ENCODE measurements around the gene PSMD2.
A peak's percentile ranks its signal among the peaks of the same experiment; 100 is the strongest.

Gene PSMD2

GRCh38 chr3:184259878-184260723 is 38.9 kb upstream of the PSMD2 start:
- Histone ChIP-seq H3K36me3 (replicated peaks; ENCODE audit: low read depth, low read length) (no peaks in the 10 kb centered on the region), H4K20me1 (ENCODE audit: insufficient read depth, low read length) (0 out of 2 replicates have a peak, but pooled peaks cover 2% of the 10 kb centered on the region), H3K27ac (ENCODE audit: low read length) (no peak overlapping the region), H3K27me3 (ENCODE audit: low read depth, low read length) (no peaks in the 10 kb centered on the region), H3K9ac (ENCODE audit: low read length) (peak overlapping the region; percentile 82), H3K9me3 (ENCODE audit: insufficient read depth, low read length) (no peaks in the 10 kb centered on the region), H2AFZ (ENCODE audit: low read depth, low read length) (no peak overlapping the region), H3K4me3 (ENCODE audit: low read length) (peak overlapping the region; percentile 93), H3K79me2 (ENCODE audit: low read length) (no peaks in the 10 kb centered on the region), H3K4me1 (ENCODE audit: low read length) (no peaks in the 10 kb centered on the region), H3K4me2 (ENCODE audit: low read length) (peak overlapping the region; percentile 87)
- TF ChIP-seq EZH2phosphoT487 (IDR thresholded peaks at IDR 0.05; ENCODE audit: low read depth) (no peak), CTCF (IDR thresholded peaks at IDR 0.05; ENCODE audit: low read depth, low read length) (no peak)

GRCh38 chr3:184260724-184261269 is 38.2 kb upstream of the PSMD2 start:
- H3K4me3 ChIP-seq (ENCODE audit: low read length) = peak overlapping the region; percentile 93
- no peak for TF ChIP-seq EZH2phosphoT487 (IDR thresholded peaks at IDR 0.05; ENCODE audit: low read depth)
- TF ChIP-seq CTCF (IDR thresholded peaks at IDR 0.05; ENCODE audit: low read depth, low read length) = no peak
- H2AFZ ChIP-seq (ENCODE audit: low read depth, low read length) = peak overlapping the region; percentile 55; the same call in 1 of the 2 replicates
- no peaks in the 10 kb centered on the region for H4K20me1 ChIP-seq (ENCODE audit: insufficient read depth, low read length)
- H3K27ac ChIP-seq (ENCODE audit: low read length) = no peak overlapping the region
- H3K9ac ChIP-seq (ENCODE audit: low read length) = peak overlapping the region; percentile 82
- H3K36me3 ChIP-seq (replicated peaks; ENCODE audit: low read depth, low read length) = no peaks in the 10 kb centered on the region
- H3K9me3 ChIP-seq (ENCODE audit: insufficient read depth, low read length) = no peaks in the 10 kb centered on the region
- no peaks in the 10 kb centered on the region for H3K79me2 ChIP-seq (ENCODE audit: low read length)
- peak overlapping the region; percentile 87 for H3K4me2 ChIP-seq (ENCODE audit: low read length)
- no peaks in the 10 kb centered on the region for H3K27me3 ChIP-seq (ENCODE audit: low read depth, low read length)
- H3K4me1 ChIP-seq (ENCODE audit: low read length) = no peaks in the 10 kb centered on the region

- no peak for TF ChIP-seq EZH2phosphoT487 (IDR thresholded peaks at IDR 0.05; ENCODE audit: low read depth)
- no peak for TF ChIP-seq CTCF (IDR thresholded peaks at IDR 0.05; ENCODE audit: low read depth, low read length)
- H3K79me2 ChIP-seq (ENCODE audit: low read length) = no peaks in the 10 kb centered on the region
- H3K27ac ChIP-seq (ENCODE audit: low read length) = no peak within 1 kb of the TSS
- H3K9me3 ChIP-seq (ENCODE audit: insufficient read depth, low read length) = no peaks in the 10 kb centered on the region
- no peaks in the 10 kb centered on the region for H3K36me3 ChIP-seq (replicated peaks; ENCODE audit: low read depth, low read length)
- no peaks in the 10 kb centered on the region for H4K20me1 ChIP-seq (ENCODE audit: insufficient read depth, low read length)
- peak within 1 kb of the TSS; percentile 93 for H3K4me3 ChIP-seq (ENCODE audit: low read length)
- peak within 1 kb of the TSS; percentile 55 for H2AFZ ChIP-seq (ENCODE audit: low read depth, low read length)
- peak within 1 kb of the TSS; percentile 87 for H3K4me2 ChIP-seq (ENCODE audit: low read length)
- peak within 1 kb of the TSS; percentile 82 for H3K9ac ChIP-seq (ENCODE audit: low read length)
- H3K4me1 ChIP-seq (ENCODE audit: low read length) = no peaks in the 10 kb centered on the region
- no peaks in the 10 kb centered on the region for H3K27me3 ChIP-seq (ENCODE audit: low read depth, low read length)
These were observed 37.7 kb upstream of the PSMD2 start, which contains the start of gene CAMK2N2 for GRCh38 chr3:184261270-184261853. CAMK2N2 (minus strand) TSS chr3:184261553; CDS start chr3:184261285, 268 bp downstream.
